K562 (cell line): ENCODE measurements around the gene ATP6V0C.

Experiments
- CEBPG ChIP-seq, 3 experiments: fragments of 200-800 bp in 1 of 3; sonication (Bioruptor generic) in 1 of 3; sonication (generic) in 1 of 3; formaldehyde crosslinking in 1 of 3; IDR thresholded peaks in 2 of 3; conservative IDR thresholded peaks in 1 of 3; 2 replicates each; pipeline versions ENCODE4 v1.6.1 to v1.8.0; 2016 to 2022; ENCODE audit warnings: missing compliant biosample characterization in 2 of 3, missing genetic modification characterization in 2 of 3, mild to moderate bottlenecking in 1 of 3, missing genetic modification reagents in 1 of 3
- CHD1 ChIP-seq: fragments of 200-600 bp; sonication (generic); IDR thresholded peaks from one replicate; pipeline ENCODE4 v1.6.1; 2012; ENCODE audit warnings: mild to moderate bottlenecking, moderate library complexity, low read length, inconsistent platforms
- CHD2 ChIP-seq: IDR thresholded peaks from 2 replicates; pipeline ENCODE4 v1.6.1; 2011; ENCODE audit warnings: low read depth, low read length
- FOXK2 ChIP-seq, 2 experiments: fragments of 450-650 bp; IDR thresholded peaks in 1 of 2; conservative IDR thresholded peaks in 1 of 2; 2 replicates each; pipeline ENCODE4 v1.6.1; 2016; ENCODE audit warnings: low read depth in 2 of 2, mild to moderate bottlenecking in 1 of 2
- NCOA2 ChIP-seq, 2 experiments: fragments of 450-650 bp; IDR thresholded peaks; 2 replicates each; pipeline ENCODE4 v1.6.1; 2018; ENCODE audit warnings: mild to moderate bottlenecking in 2 of 2, moderate library complexity in 1 of 2; ENCODE audit not compliant: partially characterized antibody in 2 of 2
- POLR3A ChIP-seq: IDR thresholded peaks from 2 replicates; pipeline ENCODE4 v1.6.1; 2011; ENCODE audit warnings: borderline replicate concordance, mild to moderate bottlenecking, moderate library complexity; ENCODE audit not compliant: insufficient read length, insufficient read depth; ENCODE audit errors: extremely low read depth
- RAD51 ChIP-seq: fragments of 450-650 bp; IDR thresholded peaks from 2 replicates; pipeline ENCODE4 v1.7.1; 2016; ENCODE audit warnings: low read depth, mild to moderate bottlenecking, borderline replicate concordance
- TAF7 ChIP-seq: fragments of 450-650 bp; IDR thresholded peaks from 2 replicates; pipeline ENCODE4 v1.6.1; 2016; ENCODE audit warnings: missing genetic modification characterization, missing compliant biosample characterization
- TRIM28 ChIP-seq: fragments of 450-650 bp; IDR thresholded peaks from 2 replicates; pipeline ENCODE4 v1.6.1; 2017
- YY1 ChIP-seq, 3 experiments: IDR thresholded peaks; 2 replicates each; pipeline ENCODE4 v1.6.1; 2011; ENCODE audit warnings: low read length in 2 of 3, mild to moderate bottlenecking in 2 of 3, moderate library complexity in 2 of 3, borderline replicate concordance in 1 of 3, control low read depth in 1 of 3, low read depth in 1 of 3; ENCODE audit not compliant: insufficient read depth in 3 of 3, insufficient replicate concordance in 2 of 3, control insufficient read depth in 1 of 3, insufficient read length in 1 of 3; ENCODE audit errors: extremely low read depth in 1 of 3
- ZBTB8A ChIP-seq: fragments of 450-650 bp; IDR thresholded peaks from 2 replicates; pipeline ENCODE4 v1.6.1; 2018; ENCODE audit warnings: mild to moderate bottlenecking, moderate library complexity; ENCODE audit not compliant: partially characterized antibody
- ZNF217 ChIP-seq: sonication (generic); formaldehyde crosslinking; IDR thresholded peaks from 2 replicates; pipeline ENCODE4 v1.8.0; 2022; ENCODE audit warnings: mild to moderate bottlenecking, missing genetic modification reagents
- ZNF274 ChIP-seq: IDR thresholded peaks from 2 replicates; pipeline ENCODE4 v1.6.1; 2011; ENCODE audit warnings: low read depth, mild to moderate bottlenecking, low read length, moderate library complexity, borderline replicate concordance
- TF ChIP-seq, protein P1 (sequence below), 3 experiments: IDR thresholded peaks in 2 of 3; conservative IDR thresholded peaks in 1 of 3; 2 replicates each; pipeline ENCODE4 v1.5.1; 2011 to 2012; ENCODE audit warnings: low read length in 3 of 3, mild to moderate bottlenecking in 3 of 3, control low read depth in 2 of 3, improper control_type of control experiment in 1 of 3, inconsistent platforms in 1 of 3, low read depth in 1 of 3, mixed read lengths in 1 of 3, moderate library complexity in 1 of 3; ENCODE audit not compliant: insufficient read depth in 2 of 3

DNA sequence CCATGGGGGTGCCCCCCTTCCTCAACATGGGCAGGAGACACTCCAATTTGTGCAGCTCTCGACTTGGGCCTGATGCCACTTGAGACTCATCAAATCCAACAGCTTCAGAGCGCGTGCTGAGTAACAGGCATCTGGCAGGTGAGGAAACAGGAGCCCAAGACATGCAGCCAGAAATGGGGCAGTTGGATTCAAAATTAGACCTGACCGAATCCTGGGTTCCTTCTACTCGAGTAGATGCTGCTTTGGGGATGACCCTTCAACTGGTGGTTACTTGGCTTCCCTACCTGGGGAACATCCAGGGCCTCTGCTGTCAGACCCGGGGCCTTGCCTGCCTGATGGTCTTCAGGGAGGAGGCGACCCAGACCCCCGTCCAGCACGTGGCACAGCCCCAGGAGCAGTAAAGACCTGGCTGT lies 43.1 kb upstream of the ATP6V0C start:
- no peak for TF ChIP-seq POLR3A
- no peak for TF ChIP-seq ZBTB8A
- TF ChIP-seq TAF7 (tag), result no peak
- TF ChIP-seq CEBPG (CRISPR knock-in tag; IDR thresholded peaks at IDR 0.05), result no peak
- TF ChIP-seq CEBPG (tag; conservative IDR thresholded peaks at IDR 0.05 in 1 of 2, IDR thresholded peaks at IDR 0.05 in 1 of 2), result no peak
- no peak for TF ChIP-seq ZNF274
- no peak for TF ChIP-seq CHD2
- TF ChIP-seq, protein P1, sequence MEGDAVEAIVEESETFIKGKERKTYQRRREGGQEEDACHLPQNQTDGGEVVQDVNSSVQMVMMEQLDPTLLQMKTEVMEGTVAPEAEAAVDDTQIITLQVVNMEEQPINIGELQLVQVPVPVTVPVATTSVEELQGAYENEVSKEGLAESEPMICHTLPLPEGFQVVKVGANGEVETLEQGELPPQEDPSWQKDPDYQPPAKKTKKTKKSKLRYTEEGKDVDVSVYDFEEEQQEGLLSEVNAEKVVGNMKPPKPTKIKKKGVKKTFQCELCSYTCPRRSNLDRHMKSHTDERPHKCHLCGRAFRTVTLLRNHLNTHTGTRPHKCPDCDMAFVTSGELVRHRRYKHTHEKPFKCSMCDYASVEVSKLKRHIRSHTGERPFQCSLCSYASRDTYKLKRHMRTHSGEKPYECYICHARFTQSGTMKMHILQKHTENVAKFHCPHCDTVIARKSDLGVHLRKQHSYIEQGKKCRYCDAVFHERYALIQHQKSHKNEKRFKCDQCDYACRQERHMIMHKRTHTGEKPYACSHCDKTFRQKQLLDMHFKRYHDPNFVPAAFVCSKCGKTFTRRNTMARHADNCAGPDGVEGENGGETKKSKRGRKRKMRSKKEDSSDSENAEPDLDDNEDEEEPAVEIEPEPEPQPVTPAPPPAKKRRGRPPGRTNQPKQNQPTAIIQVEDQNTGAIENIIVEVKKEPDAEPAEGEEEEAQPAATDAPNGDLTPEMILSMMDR (IDR thresholded peaks at IDR 0.05 in 2 of 3, conservative IDR thresholded peaks at IDR 0.05 in 1 of 3; ENCODE audit: insufficient read depth in 2 of 3, low read depth in 1 of 3, low read length in 3 of 3), result no peak
- TF ChIP-seq YY1 (IDR thresholded peaks at IDR 0.05; ENCODE audit: borderline replicate concordance in 1 of 3, control insufficient read depth in 1 of 3, extremely low read depth in 1 of 3, insufficient read depth in 3 of 3, insufficient read length in 1 of 3, insufficient replicate concordance in 2 of 3, low read depth in 1 of 3, low read length in 2 of 3), result no peak
- TF ChIP-seq ZNF217 (CRISPR knock-in tag), result no peak
- TF ChIP-seq FOXK2 (conservative IDR thresholded peaks at IDR 0.05 in 1 of 2, IDR thresholded peaks at IDR 0.05 in 1 of 2; ENCODE audit: low read depth in 2 of 2), result no peak
- no peak for TF ChIP-seq CHD1
- TF ChIP-seq NCOA2 (IDR thresholded peaks at IDR 0.05; ENCODE audit: partially characterized antibody in 2 of 2), result no peak
- no peak for TF ChIP-seq TRIM28
- no peak for TF ChIP-seq RAD51
